Activated CD4-positive, alpha-beta memory T cell treated with anti-CD3 and anti-CD28 coated beads, Interleukin-2, amount 10 ng/mL, durations not matched to agents 7 days and 5 days (primary cell): Measurements from ENCODE around the gene NTNG1. TPM values are rescaled to one million over a fixed set of nuclear protein-coding genes. Genes with fewer than 3 reads are reported as not detected.
"Not testable (repeated sequence)": the region's sequence is repeated elsewhere in the genome, so short reads cannot be mapped to it uniquely, and the experiment has no call there.

Source experiments
- CTCF ChIA-PET: fragments of 350-600 bp; sonication (Branson Sonifier 250); formaldehyde crosslinking; loops from one replicate; lab custom pipeline; 2021; ENCODE audit warnings: antibody characterized with exemption, inconsistent platforms; lab: Charles Lee
- POLR2A ChIA-PET: fragments of 350-600 bp; sonication (Branson Sonifier 250); formaldehyde crosslinking; loops from one replicate; lab custom pipeline; 2021; ENCODE audit warnings: antibody characterized with exemption; lab: Charles Lee
- DNase-seq: peaks from one replicate; pipeline ENCODE4 v3.0.0-alpha.2; 2020
- H3K27ac Mint-ChIP-seq: one replicate; pipeline ENCODE4 v1.8.0; 2021; ENCODE audit warnings: mild to moderate bottlenecking, mixed read lengths
- H3K27me3 Mint-ChIP-seq: one replicate; pipeline ENCODE4 v1.8.0; 2021; ENCODE audit warnings: mixed read lengths
- H3K36me3 Mint-ChIP-seq: one replicate; pipeline ENCODE4 v1.8.0; 2021; ENCODE audit warnings: low read depth, mixed read lengths
- H3K4me1 Mint-ChIP-seq: one replicate; pipeline ENCODE4 v1.8.0; 2021; ENCODE audit warnings: mixed read lengths
- H3K4me3 Mint-ChIP-seq: one replicate; pipeline ENCODE4 v1.8.0; 2021; ENCODE audit warnings: mild to moderate bottlenecking, mixed read lengths
- H3K9me3 Mint-ChIP-seq: one replicate; pipeline ENCODE4 v1.8.0; 2021; ENCODE audit warnings: mixed read lengths
- total RNA-seq, 2 experiments: library from RNA; stranded (reverse); gene quantifications; one replicate each; pipeline ENCODE4 v1.2.3, GENCODE V29; 2021

Gene NTNG1
- total RNA-seq, 2 experiments from 2014 or later: not detected

DNA sequence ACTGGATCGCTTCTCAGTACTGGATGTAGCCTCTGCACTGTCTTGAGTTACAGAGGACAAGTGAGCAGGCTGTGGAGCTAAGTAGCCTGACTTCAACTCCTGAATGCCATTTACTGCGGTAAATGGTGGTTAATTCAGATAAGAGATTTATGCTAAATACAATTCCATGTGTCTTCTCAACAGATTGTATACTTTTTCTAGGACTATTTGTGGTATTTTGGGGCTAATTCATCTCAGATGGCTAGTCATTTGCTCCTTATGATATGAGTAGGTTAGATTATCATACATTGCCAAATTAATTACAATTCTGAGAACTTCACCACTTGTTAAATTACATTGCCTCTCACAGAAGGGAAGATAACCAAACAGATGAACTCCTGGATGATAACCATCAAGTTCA is 90.5 kb downstream of the NTNG1 start:
- no peak overlapping the region for H3K4me3 Mint-ChIP-seq
- POLR2A ChIA-PET: no interaction called here
- no peaks in the 10 kb centered on the region for H3K4me1 Mint-ChIP-seq
- no peak overlapping the region for H3K27ac Mint-ChIP-seq
- H3K9me3 Mint-ChIP-seq: peaks cover 2% of the 10 kb centered on the region
- no peaks in the 10 kb centered on the region for H3K36me3 Mint-ChIP-seq
- no peak for DNase-seq
- CTCF ChIA-PET: no interaction called here
- no peaks in the 10 kb centered on the region for H3K27me3 Mint-ChIP-seq

- peaks cover 11% of the 10 kb centered on the region for H3K9me3 Mint-ChIP-seq
- no peak overlapping the region for H3K27ac Mint-ChIP-seq
- POLR2A ChIA-PET: no interaction called here
Measured at GRCh38 chr1:107232426-107232825, 91.6 kb downstream of the NTNG1 start.

DNA sequence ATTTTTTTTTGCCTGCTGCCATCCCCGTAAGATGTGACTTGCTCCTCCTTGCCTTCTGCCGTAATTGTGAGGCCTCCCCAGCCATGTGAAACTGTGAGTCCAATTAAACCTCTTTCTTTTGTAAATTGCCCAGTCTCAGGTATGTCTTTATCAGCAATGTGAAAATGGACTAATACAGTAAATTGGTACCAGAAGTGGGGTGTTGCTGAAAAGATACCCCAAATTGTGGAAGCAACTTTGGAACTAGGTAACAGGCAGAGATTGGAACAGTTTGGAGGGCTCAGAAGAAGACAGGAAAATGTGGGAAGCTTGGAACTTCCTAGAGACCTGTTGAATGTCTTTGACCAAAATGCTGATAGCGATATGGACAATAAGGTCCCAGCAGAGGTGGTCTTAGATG is 95.9 kb downstream of the NTNG1 start:
- H3K4me3 Mint-ChIP-seq, H3K27me3 Mint-ChIP-seq, POLR2A ChIA-PET, H3K4me1 Mint-ChIP-seq, H3K36me3 Mint-ChIP-seq, H3K27ac Mint-ChIP-seq, CTCF ChIA-PET, DNase-seq: not testable (repeated sequence)
- H3K9me3 Mint-ChIP-seq: peaks cover 11% of the 10 kb centered on the region

More at GRCh38 chr1:107232426-107232825, 91.6 kb downstream of the NTNG1 start:
- no peak for DNase-seq
- H3K4me1 Mint-ChIP-seq: no peaks in the 10 kb centered on the region
- H3K4me3 Mint-ChIP-seq: no peak overlapping the region
- CTCF ChIA-PET: no interaction called here
- H3K36me3 Mint-ChIP-seq: no peaks in the 10 kb centered on the region
- H3K27me3 Mint-ChIP-seq: no peaks in the 10 kb centered on the region

DNA sequence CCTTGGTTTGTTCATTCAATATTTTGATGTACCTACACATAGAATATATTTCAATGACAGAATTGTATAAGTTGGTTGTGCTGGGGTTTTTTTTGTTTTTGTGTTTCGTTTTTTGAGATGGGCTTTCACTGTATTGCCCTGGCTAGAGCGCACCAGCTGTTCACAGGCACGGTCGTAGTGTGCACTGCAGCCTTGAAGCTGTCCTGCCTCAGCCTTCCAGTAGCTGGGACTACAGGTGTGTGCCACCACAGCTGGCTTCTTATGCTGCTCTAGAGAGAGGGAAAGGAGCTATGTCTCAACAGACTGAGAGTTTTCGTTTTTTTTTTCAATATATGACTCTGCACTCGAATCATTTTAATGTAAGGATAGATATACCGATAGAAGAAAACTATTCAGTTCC is 102.6 kb downstream of the NTNG1 start:
- CTCF ChIA-PET: no interaction called here
- Mint-ChIP-seq H3K9me3 (no peaks in the 10 kb centered on the region), H3K4me3 (no peak overlapping the region), H3K4me1 (no peaks in the 10 kb centered on the region), H3K27me3 (peaks cover 2% of the 10 kb centered on the region), H3K36me3 (no peaks in the 10 kb centered on the region), H3K27ac (no peak overlapping the region)
- POLR2A ChIA-PET: no interaction called here
- DNase-seq: no peak

DNA sequence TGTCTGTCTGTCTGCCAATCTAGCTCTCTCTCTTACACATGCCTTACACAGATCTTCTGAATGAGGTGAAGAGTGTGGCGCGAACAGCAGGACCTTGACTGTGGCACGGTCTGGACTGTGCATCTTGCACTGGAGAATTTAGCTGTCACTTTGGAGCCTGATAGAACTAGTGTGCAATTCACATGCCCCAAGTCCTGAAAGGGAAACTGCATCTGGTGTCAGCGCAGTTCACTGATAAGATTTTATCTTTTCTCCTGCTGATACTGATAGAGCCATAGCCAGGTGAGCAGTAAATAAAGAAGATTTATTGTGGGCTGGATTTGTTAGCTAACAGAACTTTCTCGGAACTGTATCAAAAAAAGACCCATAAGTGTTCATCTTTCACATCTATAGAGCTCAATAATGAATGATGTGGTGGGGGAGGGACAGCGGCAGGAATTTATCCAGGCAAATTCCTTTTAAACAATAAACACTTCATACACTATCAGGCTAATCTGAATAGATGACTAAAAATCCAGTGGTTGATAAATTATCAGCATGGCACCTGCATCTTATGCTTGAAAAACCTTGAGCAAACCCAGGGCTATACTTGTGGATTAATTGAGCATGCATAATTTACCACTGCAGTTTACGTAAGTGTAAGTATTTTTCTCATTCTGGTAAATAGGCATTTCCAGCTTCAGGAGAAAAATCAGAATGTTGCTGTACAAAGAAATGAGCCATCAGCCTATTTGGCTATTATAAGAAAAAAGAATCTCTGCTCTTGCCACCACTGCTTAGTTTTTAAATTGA is 104.1 kb downstream of the NTNG1 start:
- Mint-ChIP-seq H3K27me3 (peaks cover 2% of the 10 kb centered on the region), H3K9me3 (no peaks in the 10 kb centered on the region), H3K36me3 (no peaks in the 10 kb centered on the region), H3K27ac (no peak overlapping the region), H3K4me3 (no peak overlapping the region), H3K4me1 (peaks cover under 1% of the 10 kb centered on the region)
- CTCF ChIA-PET: no interaction called here
- DNase-seq: no peak
- POLR2A ChIA-PET: no interaction called here

- no peak overlapping the region for H3K27ac Mint-ChIP-seq
- CTCF ChIA-PET: interaction anchor here (0.7 kb wide), 1 partner anchor 12 kb away, joined by 5 read pairs; no protein-coding TSS in a partner anchor
- H3K4me1 Mint-ChIP-seq: peaks cover 4% of the 10 kb centered on the region
- POLR2A ChIA-PET: no interaction called here
- peaks cover 2% of the 10 kb centered on the region for H3K27me3 Mint-ChIP-seq
- H3K4me3 Mint-ChIP-seq: no peak overlapping the region
- no peaks in the 10 kb centered on the region for H3K9me3 Mint-ChIP-seq
- DNase-seq: no peak
- no peaks in the 10 kb centered on the region for H3K36me3 Mint-ChIP-seq
Measured at GRCh38 chr1:107246775-107247345, 106.0 kb downstream of the NTNG1 start.

DNA sequence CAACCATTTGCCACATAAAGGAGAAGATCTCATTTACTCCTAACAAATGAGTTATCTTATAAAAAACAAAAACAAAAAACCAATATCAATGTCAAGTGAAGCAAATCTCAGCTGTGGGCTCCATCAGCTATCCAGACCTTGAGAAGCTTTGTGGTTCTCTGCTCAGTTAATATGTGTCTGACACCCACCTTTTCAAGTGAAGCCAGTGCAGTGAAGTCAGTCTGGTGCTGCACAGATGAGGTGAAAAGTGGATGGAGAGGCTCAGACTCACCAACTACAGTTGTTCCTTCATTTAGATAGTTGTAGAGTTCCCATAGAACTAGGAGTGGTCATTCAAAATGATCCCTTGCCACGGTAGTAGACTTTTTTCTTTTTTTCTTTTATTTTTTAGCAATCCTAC is 106.8 kb downstream of the NTNG1 start:
- H3K27me3 Mint-ChIP-seq: peaks cover 2% of the 10 kb centered on the region
- POLR2A ChIA-PET: no interaction called here
- no peaks in the 10 kb centered on the region for H3K9me3 Mint-ChIP-seq
- no peak for DNase-seq
- no peak overlapping the region for H3K27ac Mint-ChIP-seq
- H3K4me1 Mint-ChIP-seq: peaks cover 4% of the 10 kb centered on the region
- H3K4me3 Mint-ChIP-seq: no peak overlapping the region
- no peaks in the 10 kb centered on the region for H3K36me3 Mint-ChIP-seq
- CTCF ChIA-PET: no interaction called here

GRCh38 chr1:107250169-107250568 is 109.3 kb downstream of the NTNG1 start:
- no peak overlapping the region for H3K27ac Mint-ChIP-seq
- H3K9me3 Mint-ChIP-seq: no peaks in the 10 kb centered on the region
- ChIA-PET CTCF (no interaction called here), POLR2A (no interaction called here)
- no peak for DNase-seq
- peaks cover 4% of the 10 kb centered on the region for H3K4me1 Mint-ChIP-seq
- no peak overlapping the region for H3K4me3 Mint-ChIP-seq
- H3K36me3 Mint-ChIP-seq: no peaks in the 10 kb centered on the region
- H3K27me3 Mint-ChIP-seq: peaks cover 2% of the 10 kb centered on the region

DNA sequence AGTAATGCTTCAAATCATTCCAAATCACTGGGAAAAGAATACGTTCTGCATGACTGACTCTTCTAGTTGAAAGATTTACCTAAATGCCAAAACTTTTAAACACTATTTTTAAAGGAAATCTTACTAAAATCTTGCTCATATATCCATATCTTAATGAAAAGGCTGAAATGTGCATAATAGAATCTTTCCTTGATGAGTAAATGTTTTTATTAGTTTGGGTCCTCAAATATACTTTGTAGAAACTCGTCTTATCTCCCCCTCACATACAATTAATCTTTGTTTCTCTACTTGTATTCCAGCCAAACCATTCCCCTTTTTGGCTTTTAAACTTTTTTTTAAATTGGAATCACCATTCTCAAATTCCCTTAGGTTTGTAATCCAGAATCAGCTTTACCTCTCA is 110.2 kb downstream of the NTNG1 start:
- Mint-ChIP-seq H3K27ac (no peak overlapping the region), H3K4me3 (no peak overlapping the region), H3K9me3 (no peaks in the 10 kb centered on the region), H3K27me3 (peaks cover 2% of the 10 kb centered on the region), H3K4me1 (peaks cover 4% of the 10 kb centered on the region), H3K36me3 (no peaks in the 10 kb centered on the region)
- ChIA-PET POLR2A (no interaction called here), CTCF (no interaction called here)
- no peak for DNase-seq

DNA sequence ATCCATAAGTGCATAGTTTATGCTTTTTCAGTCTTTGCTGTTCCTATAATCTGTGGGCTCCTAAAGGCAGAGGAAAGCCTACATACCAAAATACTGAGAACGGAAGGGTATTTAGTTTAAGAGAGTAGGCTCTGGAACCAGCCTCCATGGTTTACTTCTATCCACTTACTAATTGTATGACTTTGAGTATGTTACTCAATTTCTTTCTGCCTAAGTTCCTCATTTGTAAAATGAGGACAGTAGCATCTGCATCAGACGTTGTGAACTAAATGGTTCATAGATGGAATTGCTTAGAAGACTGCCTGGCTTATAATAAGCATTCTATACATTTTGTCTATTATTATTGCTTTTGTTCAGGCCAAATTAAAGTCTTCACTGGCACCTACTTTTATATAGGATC is 111.0 kb downstream of the NTNG1 start:
- no peak overlapping the region for H3K4me3 Mint-ChIP-seq
- no peak overlapping the region for H3K27ac Mint-ChIP-seq
- no peak for DNase-seq
- H3K36me3 Mint-ChIP-seq: no peaks in the 10 kb centered on the region
- ChIA-PET POLR2A (no interaction called here), CTCF (no interaction called here)
- peaks cover 2% of the 10 kb centered on the region for H3K27me3 Mint-ChIP-seq
- peaks cover 4% of the 10 kb centered on the region for H3K4me1 Mint-ChIP-seq
- H3K9me3 Mint-ChIP-seq: no peaks in the 10 kb centered on the region

- Mint-ChIP-seq H3K27ac (no peak overlapping the region), H3K9me3 (no peaks in the 10 kb centered on the region), H3K4me3 (no peak overlapping the region), H3K27me3 (peaks cover 2% of the 10 kb centered on the region), H3K4me1 (peaks cover 4% of the 10 kb centered on the region), H3K36me3 (no peaks in the 10 kb centered on the region)
- ChIA-PET POLR2A (no interaction called here), CTCF (no interaction called here)
- DNase-seq: no peak
Measured at GRCh38 chr1:107252271-107252670, 111.4 kb downstream of the NTNG1 start.

- ChIA-PET POLR2A (no interaction called here), CTCF (no interaction called here)
- Mint-ChIP-seq H3K4me3 (no peak overlapping the region), H3K9me3 (no peaks in the 10 kb centered on the region), H3K27ac (no peak overlapping the region), H3K27me3 (no peaks in the 10 kb centered on the region), H3K36me3 (no peaks in the 10 kb centered on the region), H3K4me1 (peaks cover 4% of the 10 kb centered on the region)
- no peak for DNase-seq
Measured at GRCh38 chr1:107254306-107254705, 113.5 kb downstream of the NTNG1 start.

- no peaks in the 10 kb centered on the region for H3K4me1 Mint-ChIP-seq
- H3K36me3 Mint-ChIP-seq: no peaks in the 10 kb centered on the region
- ChIA-PET CTCF (no interaction called here), POLR2A (no interaction called here)
- no peak overlapping the region for H3K4me3 Mint-ChIP-seq
- DNase-seq: no peak
- H3K27me3 Mint-ChIP-seq: no peaks in the 10 kb centered on the region
- H3K9me3 Mint-ChIP-seq: no peaks in the 10 kb centered on the region
- H3K27ac Mint-ChIP-seq: no peak overlapping the region
Measured at GRCh38 chr1:107255469-107255868, 114.6 kb downstream of the NTNG1 start.
